Immature natural killer cell (primary cell): ENCODE measurements around the gene DOCK3. TPM values are rescaled to one million over a fixed set of nuclear protein-coding genes. Genes with fewer than 3 reads are reported as not detected.

Source experiments
- DNase-seq, 3 donors: peaks; one replicate each; pipeline ENCODE4 v3.0.0; 2022; ENCODE audit warnings: mixed read lengths in 1 of 3
- H3K27ac Mint-ChIP-seq, 6 donors: one replicate each; pipeline ENCODE4 v1.8.0; 2020; ENCODE audit warnings: mixed read lengths in 6 of 6, mild to moderate bottlenecking in 5 of 6, inconsistent platforms in 4 of 6, moderate library complexity in 3 of 6
- H3K27me3 Mint-ChIP-seq, 3 donors: one replicate each; pipeline ENCODE4 v1.8.0; 2020 to 2021; ENCODE audit warnings: low read depth in 3 of 3, mild to moderate bottlenecking in 3 of 3, mixed read lengths in 3 of 3, moderate library complexity in 3 of 3, inconsistent platforms in 1 of 3
- H3K36me3 Mint-ChIP-seq, 3 donors: one replicate each; pipeline ENCODE4 v1.8.0; 2020; ENCODE audit warnings: mixed read lengths in 3 of 3, inconsistent platforms in 2 of 3, mild to moderate bottlenecking in 2 of 3
- H3K4me1 Mint-ChIP-seq, 2 donors: one replicate each; pipeline ENCODE4 v1.8.0; 2020; ENCODE audit warnings: inconsistent platforms in 2 of 2, mild to moderate bottlenecking in 2 of 2, mixed read lengths in 2 of 2, moderate library complexity in 1 of 2
- H3K4me3 Mint-ChIP-seq, 5 donors: one replicate each; pipeline ENCODE4 v1.8.0; 2020; ENCODE audit warnings: mild to moderate bottlenecking in 5 of 5, mixed read lengths in 5 of 5, inconsistent platforms in 3 of 5, moderate library complexity in 3 of 5
- H3K9me3 Mint-ChIP-seq, 6 donors: one replicate each; pipeline ENCODE4 v1.8.0; 2020; ENCODE audit warnings: mild to moderate bottlenecking in 6 of 6, mixed read lengths in 6 of 6, inconsistent platforms in 4 of 6, moderate library complexity in 3 of 6
- polyA plus RNA-seq, 3 donors: library from polyadenylated mRNA; unstranded; fragments of 300-500 nt; fragmentation: Illumina TruSeq; gene quantifications; one replicate each; pipeline ENCODE4 v1.2.3, GENCODE V29; 2021

Gene DOCK3
- polyA plus RNA-seq, result under 1 TPM in 2 of 3 donors, not detected in 1; 0.06 to 0.08 TPM

GRCh38 chr3:50674349-50675178, at the start of gene DOCK3:
Gene DOCK3 (plus strand): TSS chr3:50674927. CDS start chr3:50675264, 337 bp downstream.
- H3K4me1 Mint-ChIP-seq, result peaks cover 5 to 11% of the 10 kb centered on the region in 2 donors
- H3K36me3 Mint-ChIP-seq, result peaks cover 0 to 4% (median 0%) of the 10 kb centered on the region in 3 donors
- peaks cover 9 to 13% (median 13%) of the 10 kb centered on the region in 3 donors for H3K27me3 Mint-ChIP-seq
- H3K27ac Mint-ChIP-seq, result peak within 1 kb of the TSS in 3 of 6 donors; percentile 11 to 26 (median 15)
- peak within 1 kb of the TSS; percentile 79 to 86 (median 83) for H3K4me3 Mint-ChIP-seq
- peak; percentile 67 to 75 (median 74) for DNase-seq
- no peaks in the 10 kb centered on the region for H3K9me3 Mint-ChIP-seq

GRCh38 chr3:50625231-50626182, 49.2 kb upstream of the DOCK3 start:
- peaks cover 0 to 2% (median 0%) of the 10 kb centered on the region in 3 donors for H3K27me3 Mint-ChIP-seq
- H3K9me3 Mint-ChIP-seq, result no peaks in the 10 kb centered on the region
- H3K4me3 Mint-ChIP-seq, result peak overlapping the region in 3 of 5 donors; percentile 38 to 50 (median 39)
- peaks cover 0 to 4% (median 0%) of the 10 kb centered on the region in 3 donors for H3K36me3 Mint-ChIP-seq
- H3K4me1 Mint-ChIP-seq, result peaks cover 87 to 95% of the 10 kb centered on the region in 2 donors
- no peak for DNase-seq
- H3K27ac Mint-ChIP-seq, result peak overlapping the region in 5 of 6 donors; percentile 62 to 95 (median 91)

- DNase-seq, result no peak
- Mint-ChIP-seq H3K27ac (peak overlapping the region in 2 of 6 donors; percentile 55 to 56), H3K4me1 (peaks cover 89 to 97% of the 10 kb centered on the region in 2 donors), H3K36me3 (peaks cover 0 to 4% (median 0%) of the 10 kb centered on the region in 3 donors), H3K4me3 (no peak overlapping the region), H3K9me3 (no peaks in the 10 kb centered on the region), H3K27me3 (peaks cover 0 to 2% (median 0%) of the 10 kb centered on the region in 3 donors)
These were observed 48.3 kb upstream of the DOCK3 start for GRCh38 chr3:50626401-50626800.

- no peaks in the 10 kb centered on the region for H3K9me3 Mint-ChIP-seq
- H3K27me3 Mint-ChIP-seq, result peaks cover 0 to 2% (median 2%) of the 10 kb centered on the region in 3 donors
- peak overlapping the region; percentile 24 to 74 (median 48) for H3K27ac Mint-ChIP-seq
- no peaks in the 10 kb centered on the region for H3K36me3 Mint-ChIP-seq
- H3K4me1 Mint-ChIP-seq, result peaks cover 93 to 99% of the 10 kb centered on the region in 2 donors
- no peak for DNase-seq
- H3K4me3 Mint-ChIP-seq, result no peak overlapping the region
These were observed 47.2 kb upstream of the DOCK3 start for GRCh38 chr3:50627407-50628051.

GRCh38 chr3:50628601-50629000, 46.1 kb upstream of the DOCK3 start:
- Mint-ChIP-seq H3K36me3 (no peaks in the 10 kb centered on the region), H3K9me3 (no peaks in the 10 kb centered on the region), H3K4me1 (peaks cover 93 to 99% of the 10 kb centered on the region in 2 donors), H3K27ac (peak overlapping the region in 2 of 6 donors; percentile 44 to 60), H3K27me3 (peaks cover 0 to 6% (median 2%) of the 10 kb centered on the region in 3 donors), H3K4me3 (no peak overlapping the region)
- DNase-seq, result no peak

GRCh38 chr3:50630394-50630793, 44.3 kb upstream of the DOCK3 start:
- H3K27ac Mint-ChIP-seq, result peak overlapping the region; percentile 64 to 95 (median 78)
- DNase-seq, result no peak
- H3K27me3 Mint-ChIP-seq, result peaks cover 0 to 6% (median 2%) of the 10 kb centered on the region in 3 donors
- H3K36me3 Mint-ChIP-seq, result no peaks in the 10 kb centered on the region
- peak overlapping the region; percentile 21 to 59 (median 52) for H3K4me3 Mint-ChIP-seq
- no peaks in the 10 kb centered on the region for H3K9me3 Mint-ChIP-seq
- H3K4me1 Mint-ChIP-seq, result peaks cover 89 to 99% of the 10 kb centered on the region in 2 donors

GRCh38 chr3:50630877-50631276, 43.9 kb upstream of the DOCK3 start:
- DNase-seq, result no peak
- Mint-ChIP-seq H3K4me1 (peaks cover 86 to 95% of the 10 kb centered on the region in 2 donors), H3K36me3 (no peaks in the 10 kb centered on the region), H3K27me3 (peaks cover 0 to 6% (median 2%) of the 10 kb centered on the region in 3 donors), H3K4me3 (peak overlapping the region in 4 of 5 donors; percentile 39 to 59 (median 54)), H3K27ac (peak overlapping the region; percentile 60 to 95 (median 86)), H3K9me3 (no peaks in the 10 kb centered on the region)

- H3K4me3 Mint-ChIP-seq, result peak overlapping the region; percentile 39 to 61 (median 53)
- no peaks in the 10 kb centered on the region for H3K9me3 Mint-ChIP-seq
- peak in 1 of 3 donors; percentile 32 for DNase-seq
- H3K27me3 Mint-ChIP-seq, result peaks cover 0 to 6% (median 2%) of the 10 kb centered on the region in 3 donors
- H3K36me3 Mint-ChIP-seq, result no peaks in the 10 kb centered on the region
- peaks cover 87 to 95% of the 10 kb centered on the region in 2 donors for H3K4me1 Mint-ChIP-seq
- peak overlapping the region; percentile 64 to 95 (median 86) for H3K27ac Mint-ChIP-seq
These were observed 42.3 kb upstream of the DOCK3 start for GRCh38 chr3:50632450-50632849.

GRCh38 chr3:50633230-50633790, 41.4 kb upstream of the DOCK3 start:
- Mint-ChIP-seq H3K4me3 (peak overlapping the region in 2 of 5 donors; percentile 53 to 59), H3K9me3 (no peaks in the 10 kb centered on the region)
- DNase-seq, result no peak

GRCh38 chr3:50635066-50635465, 39.7 kb upstream of the DOCK3 start:
- DNase-seq, result no peak
- Mint-ChIP-seq H3K4me3 (no peak overlapping the region), H3K27ac (peak overlapping the region in 3 of 6 donors; percentile 2 to 75 (median 66)), H3K4me1 (peaks cover 78 to 89% of the 10 kb centered on the region in 2 donors), H3K9me3 (no peaks in the 10 kb centered on the region), H3K36me3 (no peaks in the 10 kb centered on the region), H3K27me3 (peaks cover 0 to 6% (median 0%) of the 10 kb centered on the region in 3 donors)

More at GRCh38 chr3:50633230-50633790, 41.4 kb upstream of the DOCK3 start:
- H3K27me3 Mint-ChIP-seq, result peaks cover 0 to 6% (median 0%) of the 10 kb centered on the region in 3 donors
- no peaks in the 10 kb centered on the region for H3K36me3 Mint-ChIP-seq
- H3K27ac Mint-ChIP-seq, result peak overlapping the region; percentile 27 to 95 (median 86)
- H3K4me1 Mint-ChIP-seq, result peaks cover 84 to 94% of the 10 kb centered on the region in 2 donors

GRCh38 chr3:50637011-50637410, 37.7 kb upstream of the DOCK3 start:
- Mint-ChIP-seq H3K27me3 (peaks cover 0 to 6% (median 0%) of the 10 kb centered on the region in 3 donors), H3K27ac (no peak overlapping the region), H3K36me3 (peaks cover 6 to 11% (median 7%) of the 10 kb centered on the region in 3 donors), H3K4me1 (peaks cover 61 to 70% of the 10 kb centered on the region in 2 donors), H3K4me3 (no peak overlapping the region), H3K9me3 (no peaks in the 10 kb centered on the region)
- DNase-seq, result no peak

GRCh38 chr3:50637945-50638344, 36.8 kb upstream of the DOCK3 start:
- no peak overlapping the region for H3K4me3 Mint-ChIP-seq
- H3K27me3 Mint-ChIP-seq, result no peaks in the 10 kb centered on the region
- H3K9me3 Mint-ChIP-seq, result no peaks in the 10 kb centered on the region
- H3K27ac Mint-ChIP-seq, result peak overlapping the region in 5 of 6 donors; percentile 71 to 77 (median 76)
- peaks cover 7 to 11% (median 11%) of the 10 kb centered on the region in 3 donors for H3K36me3 Mint-ChIP-seq
- no peak for DNase-seq
- H3K4me1 Mint-ChIP-seq, result peaks cover 52 to 60% of the 10 kb centered on the region in 2 donors
